H1 (cell line): ENCODE measurements around the gene ADCY7. TPM values are rescaled to one million over a fixed set of nuclear protein-coding genes. Genes with fewer than 3 reads are reported as not detected.

ENCODE experiments used
- MAFK ChIP-seq: IDR thresholded peaks from 2 replicates; pipeline ENCODE4 v1.6.1; 2012; ENCODE audit warnings: low read depth, mild to moderate bottlenecking, improper control_type of control experiment, low read length
- polyA plus RNA-seq, 7 experiments: library from polyadenylated mRNA; depleted of rRNA in 3 of 7; stranded (reverse) in 5 of 7; unstranded in 2 of 7; fragments of >200 nt in 5 of 7; fragments of 200-250 nt in 2 of 7; gene quantifications; 1 replicate in 5 of 7; 2 replicates in 1 of 7; 4 replicates in 1 of 7; pipeline versions ENCODE4 v1.2.1 to v1.2.3, GENCODE V29; 2011 to 2013; ENCODE audit warnings: missing spikeins in 2 of 7, mixed read lengths in 2 of 7
- total RNA-seq: library from RNA; stranded (reverse); fragmentation: NEBNext Ultra II Directional; extraction: Animal tissue kit (Norgen Biotek cat#: 25700); gene quantifications from 2 replicates; pipeline ENCODE4 v1.2.1, GENCODE V29; 2021

The ADCY7 gene
- total and polyA plus RNA-seq, 2 of the 8 experiments (the other 6 are each of a cell fraction or from before 2014, with no cell fraction given): 2.4 to 5.1 TPM

- no peak for TF ChIP-seq MAFK
- TF ChIP-seq, all 59 proteins: peak for 0
These were observed 6.5 kb downstream of the ADCY7 start (continued) for GRCh38 chr16:50272687-50273381.
